Neural crest cell (in vitro differentiated cells): ENCODE measurements around the gene XDH. TPM values are rescaled to one million over a fixed set of nuclear protein-coding genes. Genes with fewer than 3 reads are reported as not detected.

ENCODE experiments used
- DNase-seq: peaks from one replicate; pipeline ENCODE4 v3.0.0; 2021; ENCODE audit warnings: low read depth, mixed read lengths, low spot score
- H3K27ac Mint-ChIP-seq: one replicate; pipeline ENCODE4 v1.8.0; 2021; ENCODE audit warnings: mild to moderate bottlenecking, mixed read lengths; ENCODE audit not compliant: unreplicated experiment
- H3K27me3 Mint-ChIP-seq: 2 replicates; pipeline ENCODE4 v1.8.0; 2021; ENCODE audit warnings: low read depth, mild to moderate bottlenecking, mixed read lengths
- H3K36me3 Mint-ChIP-seq: 2 replicates; pipeline ENCODE4 v1.8.0; 2021; ENCODE audit warnings: low read depth, mild to moderate bottlenecking, mixed read lengths
- H3K4me1 Mint-ChIP-seq: 2 replicates; pipeline ENCODE4 v1.8.0; 2021; ENCODE audit warnings: mixed read lengths
- H3K4me3 Mint-ChIP-seq: one replicate; pipeline ENCODE4 v1.8.0; 2021; ENCODE audit warnings: mild to moderate bottlenecking, mixed read lengths
- H3K9me3 Mint-ChIP-seq: 2 replicates; pipeline ENCODE4 v1.8.0; 2021; ENCODE audit warnings: mixed read lengths
- CTCF ChIP-seq: fragments of 200-600 bp; sonication (generic); conservative IDR thresholded peaks from 2 replicates; pipeline ENCODE4 v1.5.0; 2021; ENCODE audit warnings: antibody characterized with exemption, mild to moderate bottlenecking
- total RNA-seq: library from RNA; stranded (reverse); gene quantifications from 2 replicates; pipeline ENCODE4 v1.2.1, GENCODE V29; 2021

Gene XDH
- total RNA-seq, 1 donor from 2014 or later, result 0.75 TPM

- no peaks in the 10 kb centered on the region for H3K36me3 Mint-ChIP-seq
- peaks cover 9% of the 10 kb centered on the region for H3K27me3 Mint-ChIP-seq
- no peaks in the 10 kb centered on the region for H3K4me1 Mint-ChIP-seq
- H3K27ac Mint-ChIP-seq, result no peak overlapping the region
- DNase-seq, result no peak
- TF ChIP-seq CTCF, result peak; percentile 57
- H3K4me3 Mint-ChIP-seq, result no peak overlapping the region
- H3K9me3 Mint-ChIP-seq, result peaks cover 2% of the 10 kb centered on the region
Measured at GRCh38 chr2:31413862-31414550, 536 bp downstream of the XDH start.

- Mint-ChIP-seq H3K4me3 (no peak overlapping the region), H3K36me3 (no peaks in the 10 kb centered on the region), H3K9me3 (no peaks in the 10 kb centered on the region), H3K27ac (no peak overlapping the region), H3K27me3 (peaks cover 9% of the 10 kb centered on the region), H3K4me1 (no peaks in the 10 kb centered on the region)
- DNase-seq, result no peak
- no peak for TF ChIP-seq CTCF
Measured at GRCh38 chr2:31413025-31413424, 1.5 kb downstream of the XDH start.

- Mint-ChIP-seq H3K4me3 (no peak overlapping the region), H3K36me3 (no peaks in the 10 kb centered on the region), H3K27me3 (peaks cover 9% of the 10 kb centered on the region), H3K9me3 (no peaks in the 10 kb centered on the region), H3K27ac (no peak overlapping the region), H3K4me1 (no peaks in the 10 kb centered on the region)
- DNase-seq, result no peak
- TF ChIP-seq CTCF, result no peak
Measured at GRCh38 chr2:31411771-31412170, 2.8 kb downstream of the XDH start.

- Mint-ChIP-seq H3K4me1 (peaks cover under 1% of the 10 kb centered on the region), H3K27ac (no peak overlapping the region), H3K27me3 (peaks cover 2% of the 10 kb centered on the region), H3K9me3 (no peaks in the 10 kb centered on the region), H3K36me3 (no peaks in the 10 kb centered on the region), H3K4me3 (no peak overlapping the region)
- TF ChIP-seq CTCF, result no peak
- DNase-seq, result no peak
Measured at GRCh38 chr2:31406593-31407385, 7.8 kb downstream of the XDH start.

- Mint-ChIP-seq H3K9me3 (no peaks in the 10 kb centered on the region), H3K27me3 (no peaks in the 10 kb centered on the region), H3K36me3 (no peaks in the 10 kb centered on the region)
Measured at GRCh38 chr2:31404827-31405226, 9.7 kb downstream of the XDH start.

More at GRCh38 chr2:31404827-31405226, 9.7 kb downstream of the XDH start:
- TF ChIP-seq CTCF, result no peak
- H3K27ac Mint-ChIP-seq, result no peak overlapping the region
- no peak overlapping the region for H3K4me3 Mint-ChIP-seq
- no peak for DNase-seq
- H3K4me1 Mint-ChIP-seq, result peaks cover 6% of the 10 kb centered on the region
